Placental epithelial cell (primary cell): ENCODE measurements around the gene P2RY8. TPM values are rescaled to one million over a fixed set of nuclear protein-coding genes. Genes with fewer than 3 reads are reported as not detected.

ENCODE experiments used
- total RNA-seq: library from RNA; depleted of rRNA; stranded (reverse); fragments of >200 nt; gene quantifications from 2 replicates; pipeline ENCODE4 v1.2.3, GENCODE V29; 2012

P2RY8 gene
- not detected in 2 replicates for total RNA-seq

GRCh38 chrX:1537031-1537715 lies at the start of gene P2RY8:
TSS of gene P2RY8 (minus strand) at chrX:1537185. CDS start at chrX:1466558, 70,627 bp downstream.

GRCh38 chrX:1452516-1453394 lies 84.2 kb downstream of the P2RY8 start, which contains the start of gene ASMTL:
TSS of gene ASMTL (minus strand) at chrX:1452909. CDS start at chrX:1452840, 69 bp downstream.

Other genes with a start within 250 kb of the P2RY8 start
- not detected in 2 replicates for gene IL3RA, start 200.4 kb downstream of the P2RY8 start, total RNA-seq
- gene SLC25A6, start 145.1 kb downstream of the P2RY8 start, total RNA-seq, result 212 and 264 TPM in 2 replicates
- gene ASMTL, start 84.3 kb downstream of the P2RY8 start, total RNA-seq, result 11.4 and 33.4 TPM in 2 replicates
- 24.7 and 33.0 TPM in 2 replicates for gene AKAP17A, start 54.4 kb upstream of the P2RY8 start, total RNA-seq
- gene ASMT, start 77.9 kb upstream of the P2RY8 start, total RNA-seq, result not detected in 2 replicates